DND-41 (cell line): Measurements from ENCODE around the gene NEU3.

Experiments used
- CTCF ChIP-seq: IDR thresholded peaks from 2 replicates; pipeline ENCODE4 v1.5.1; 2012; ENCODE audit warnings: borderline replicate concordance, low read length, moderate library complexity, mild to moderate bottlenecking; ENCODE audit not compliant: poor library complexity, severe bottlenecking; ENCODE audit errors: extremely low read depth
- EZH2 ChIP-seq: IDR thresholded peaks from 3 replicates; pipeline ENCODE4 v1.6.1; 2012; ENCODE audit warnings: borderline replicate concordance, low read depth, mild to moderate bottlenecking, moderate library complexity, low read length, inconsistent platforms; ENCODE audit not compliant: severe bottlenecking

- no peak for TF ChIP-seq CTCF
- TF ChIP-seq EZH2, result no peak
Measured at GRCh38 chr11:74992852-74993251, 4.1 kb downstream of the NEU3 start.
